Right ventricle myocardium inferior (tissue), 1 donor: Measurements from ENCODE around the gene EYA2. TPM values are rescaled to one million over a fixed set of nuclear protein-coding genes. Genes with fewer than 3 reads are reported as not detected.
A peak's percentile ranks its signal among the peaks of the same experiment; 100 is the strongest.

Experiments
- ATAC-seq: fragments of 200-7000 bp; cut with Tn5 transposase; one replicate; pipeline ENCODE4 v1.9.1; 2020; ENCODE audit warnings: mild to moderate bottlenecking, moderate library complexity
- DNase-seq: peaks from one replicate; pipeline ENCODE4 v3.0.0; 2021; ENCODE audit errors: missing footprints
- intact Hi-C: fragments of 100-400 bp; cut with DNase I; formaldehyde crosslinking; loops from one replicate; pipeline ENCODE4 v1.11.0; 2022
- total RNA-seq: library from RNA; stranded (reverse); fragmentation: NEBNext Ultra II Directional; extraction: Animal tissue kit (Norgen Biotek cat#: 25700); gene quantifications from one replicate; pipeline ENCODE4 v1.2.1, GENCODE V29; 2021
- donor health status: DM: no; HTN: yes; CAD: no; lungs with severe emphysema.

EYA2 gene
- total RNA-seq, 1 donor from 2014 or later: 1.5 TPM

DNA sequence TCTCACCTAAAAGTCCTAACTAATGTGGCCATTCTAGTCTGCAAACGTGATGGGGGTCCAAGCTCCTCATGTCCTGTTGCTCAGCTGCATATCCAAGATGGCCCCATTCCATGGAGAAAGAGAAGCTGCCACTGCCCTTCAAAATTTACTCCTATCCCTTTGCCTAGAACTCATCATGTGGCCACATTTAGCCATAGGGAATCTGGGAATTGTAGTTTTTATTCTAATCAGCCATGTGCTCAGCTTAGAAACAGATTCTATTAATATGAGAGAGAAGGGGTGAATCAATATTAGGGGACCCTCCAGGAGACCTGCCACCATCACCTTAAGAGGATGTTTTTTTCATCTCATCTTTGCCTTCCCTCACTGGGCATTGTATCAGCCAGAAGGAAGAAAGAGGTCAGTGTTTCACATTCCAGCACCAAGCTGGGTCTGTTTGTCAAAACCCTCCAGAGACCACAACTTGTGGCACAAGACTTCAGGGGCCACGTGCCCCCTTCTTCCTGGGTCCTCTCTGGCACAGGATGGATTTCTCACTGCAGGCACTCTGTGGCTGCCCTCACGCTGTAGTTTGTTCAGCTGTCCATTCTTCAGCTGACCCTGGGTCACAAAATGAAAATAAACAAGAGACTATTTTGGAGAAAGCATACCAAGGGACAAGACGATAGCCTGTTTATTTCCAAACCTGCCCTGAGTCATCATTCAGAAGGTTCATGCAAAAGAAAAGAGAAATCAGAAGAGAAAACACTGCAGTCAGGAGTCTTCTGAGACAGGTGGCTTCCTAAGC is 172.0 kb downstream of the EYA2 start:
- DNase-seq (no peak), ATAC-seq (no peak)
- intact Hi-C loops: no loop called here

- intact Hi-C loops: no loop called here
- no peak for DNase-seq
- no peak for ATAC-seq
These were observed 173.1 kb downstream of the EYA2 start for GRCh38 chr20:47067776-47068175.

GRCh38 chr20:47070176-47070575 is 175.5 kb downstream of the EYA2 start:
- DNase-seq: no peak
- intact Hi-C loops: no loop called here
- ATAC-seq: no peak

GRCh38 chr20:47071646-47072185 is 177.1 kb downstream of the EYA2 start:
- intact Hi-C loops: no loop called here
- no peak for DNase-seq
- ATAC-seq: no peak

- ATAC-seq (no peak), DNase-seq (no peak)
- intact Hi-C loops: no loop called here
These were observed 179.3 kb downstream of the EYA2 start for GRCh38 chr20:47073766-47074475.

DNA sequence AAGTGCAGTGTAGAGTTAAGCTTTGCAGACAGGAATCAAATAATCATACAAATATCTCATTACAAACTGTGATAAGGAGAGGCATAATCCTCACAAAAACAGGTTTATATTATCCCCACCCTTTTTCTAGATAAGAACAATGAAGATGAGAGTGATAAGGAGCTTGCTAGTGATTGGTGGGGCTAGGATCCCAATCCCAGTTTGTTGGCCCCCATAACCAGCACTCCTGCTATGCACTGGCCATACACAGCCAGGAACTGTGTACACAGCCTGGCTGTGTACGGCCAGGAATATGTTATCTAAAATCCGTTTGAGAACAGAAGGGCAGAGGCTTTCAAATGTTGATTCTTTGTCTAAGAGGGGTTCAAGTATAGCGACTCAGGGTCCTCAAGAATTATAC is 180.6 kb downstream of the EYA2 start:
- intact Hi-C loops: no loop called here
- ATAC-seq (no peak), DNase-seq (no peak)

- intact Hi-C loops: no loop called here
- DNase-seq (no peak), ATAC-seq (no peak)
These were observed 184.4 kb downstream of the EYA2 start for GRCh38 chr20:47079047-47079446.

DNA sequence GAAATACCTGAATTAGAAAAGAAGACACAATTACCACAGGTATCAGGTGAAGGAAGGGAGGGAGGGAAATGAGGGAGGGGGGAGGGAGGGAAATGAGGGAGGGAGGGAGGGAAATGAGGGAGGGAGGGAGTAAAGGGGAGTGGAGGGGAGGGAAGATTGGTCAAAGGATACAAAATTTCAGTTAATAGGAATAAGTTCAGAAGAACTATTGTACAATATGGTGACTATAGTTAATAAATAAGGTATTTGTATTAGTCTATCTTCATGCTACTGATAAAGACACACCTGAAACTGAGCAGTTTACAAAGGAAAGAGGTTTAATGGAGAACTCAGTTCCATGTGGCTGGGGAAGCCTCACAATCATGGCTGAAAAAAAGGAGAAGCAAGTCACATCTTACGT is 185.7 kb downstream of the EYA2 start:
- ATAC-seq (no peak), DNase-seq (no peak)
- intact Hi-C loops: no loop called here

DNA sequence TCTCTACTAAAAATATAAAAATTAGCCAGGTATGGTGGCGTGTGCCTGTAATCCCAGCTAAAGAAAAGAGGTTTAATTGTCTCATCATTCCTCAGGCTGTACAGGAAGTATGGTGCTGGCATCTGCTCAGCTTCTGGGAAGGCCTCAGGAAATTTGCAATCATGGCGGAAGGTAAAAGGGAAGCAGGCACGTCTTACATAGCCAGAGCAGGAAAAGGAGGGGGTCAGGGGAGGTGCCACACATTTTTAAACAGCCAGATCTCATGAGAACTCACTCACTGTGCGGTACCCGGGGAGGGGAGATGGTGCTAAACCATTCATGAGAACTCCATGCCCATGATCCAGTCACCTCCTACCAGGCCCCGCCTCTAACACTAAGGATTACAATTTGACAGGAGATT is 191.7 kb downstream of the EYA2 start:
- intact Hi-C loops: no loop called here
- DNase-seq (no peak), ATAC-seq (no peak)

DNA sequence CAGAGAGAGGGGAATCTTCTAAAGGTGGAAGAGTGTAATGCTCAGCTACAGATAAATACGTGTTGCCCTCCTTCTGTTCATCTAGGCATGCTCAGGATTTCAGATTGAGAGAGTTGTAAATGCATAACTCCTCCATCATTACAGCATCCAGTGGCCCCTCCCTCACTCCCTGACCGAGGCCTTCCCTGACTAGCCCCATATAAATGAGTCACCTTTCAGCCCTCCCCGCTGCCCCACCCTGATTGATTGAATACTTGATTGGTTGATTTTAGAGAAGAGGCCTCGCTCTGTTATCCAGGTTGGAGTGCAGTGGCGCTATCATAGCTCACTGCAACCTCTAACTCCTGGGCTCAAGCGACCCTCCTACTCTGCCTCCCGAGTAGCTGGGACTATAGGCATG is 193.7 kb downstream of the EYA2 start:
- intact Hi-C loops: no loop called here
- DNase-seq: no peak
- no peak for ATAC-seq

GRCh38 chr20:47089151-47089550 is 194.5 kb downstream of the EYA2 start:
- intact Hi-C loops: no loop called here
- DNase-seq: no peak
- ATAC-seq: no peak

DNA sequence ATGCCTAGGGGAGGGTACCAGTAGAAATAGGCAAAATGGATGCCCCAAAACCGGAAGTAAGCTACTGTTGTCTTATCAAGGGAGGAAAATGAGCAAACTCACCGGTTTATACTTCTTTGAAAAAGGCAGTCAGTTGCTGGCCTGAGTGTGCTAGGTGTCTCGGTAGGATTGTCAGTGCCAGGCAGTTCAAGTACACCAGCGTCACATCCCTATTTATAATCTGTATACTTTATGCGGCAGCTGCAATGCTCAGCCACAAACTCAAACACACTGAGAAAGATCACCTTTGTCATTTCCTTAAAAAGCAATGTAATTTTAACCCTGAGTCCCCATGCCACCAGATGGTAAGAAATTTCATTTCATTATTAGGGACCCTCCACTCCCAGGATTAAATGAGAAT is 196.2 kb downstream of the EYA2 start:
- ATAC-seq: no peak
- no peak for DNase-seq
- intact Hi-C loops: no loop called here

DNA sequence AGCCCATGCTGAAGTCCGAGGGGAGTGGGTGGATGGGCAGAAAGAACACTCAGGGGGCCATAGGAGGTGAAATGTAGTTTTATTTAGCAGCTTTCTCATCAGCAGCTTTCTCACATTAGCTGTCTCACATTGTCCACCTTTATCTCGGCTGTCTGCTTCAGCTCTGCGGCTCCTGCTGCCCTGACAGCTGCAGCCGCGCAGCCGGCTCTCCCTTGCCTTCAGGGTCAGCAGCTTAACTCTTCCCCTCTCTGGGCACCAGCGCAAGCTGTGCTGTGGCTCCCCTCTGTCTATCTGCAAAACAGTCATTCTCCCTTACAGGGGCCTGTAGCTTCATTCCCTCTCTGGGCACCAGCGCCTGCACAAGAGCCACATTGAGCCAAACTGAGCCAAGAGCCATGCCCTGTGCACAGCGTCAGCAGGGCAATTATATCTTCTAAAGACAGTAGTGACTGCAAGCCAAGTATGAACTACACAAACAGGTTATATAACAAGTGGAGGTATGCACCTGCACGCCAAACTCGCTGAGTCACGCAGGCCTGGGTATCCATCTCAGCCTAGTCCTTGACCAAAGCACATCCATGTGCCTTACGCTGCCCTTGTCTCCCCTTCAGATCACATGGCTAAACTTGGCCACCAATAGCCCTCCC is 198.8 kb downstream of the EYA2 start:
- intact Hi-C loops: no loop called here
- no peak for ATAC-seq
- DNase-seq: no peak

DNA sequence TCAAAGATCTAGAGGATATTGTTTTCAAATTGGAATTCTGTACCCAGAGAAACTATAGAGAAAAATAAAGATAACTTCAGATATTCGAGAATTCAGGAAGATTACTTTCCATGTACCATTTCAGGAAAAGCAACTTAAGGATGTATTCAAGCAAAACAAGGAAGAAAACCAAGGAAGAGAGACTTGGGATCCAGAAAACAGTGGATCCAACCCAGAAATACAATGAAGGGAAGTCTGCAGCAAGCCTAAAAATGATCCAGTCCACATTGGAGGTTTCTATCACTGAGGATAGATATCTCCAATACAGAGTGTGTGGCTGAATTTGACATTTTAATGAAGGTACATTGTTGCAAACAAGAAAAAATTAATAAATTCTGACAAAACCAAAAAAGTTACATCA is 201.0 kb downstream of the EYA2 start:
- DNase-seq (no peak), ATAC-seq (no peak)
- intact Hi-C loops: no loop called here

- no peak for ATAC-seq
- intact Hi-C loops: no loop called here
- DNase-seq: no peak
These were observed 203.3 kb downstream of the EYA2 start for GRCh38 chr20:47097691-47098622.

- DNase-seq: no peak
- intact Hi-C loops: no loop called here
- ATAC-seq: no peak
These were observed 204.4 kb downstream of the EYA2 start for GRCh38 chr20:47099093-47099492.

- intact Hi-C loops: no loop called here
- no peak for DNase-seq
- peak; percentile 77 for ATAC-seq
These were observed 205.3 kb downstream of the EYA2 start for GRCh38 chr20:47099825-47100441.

DNA sequence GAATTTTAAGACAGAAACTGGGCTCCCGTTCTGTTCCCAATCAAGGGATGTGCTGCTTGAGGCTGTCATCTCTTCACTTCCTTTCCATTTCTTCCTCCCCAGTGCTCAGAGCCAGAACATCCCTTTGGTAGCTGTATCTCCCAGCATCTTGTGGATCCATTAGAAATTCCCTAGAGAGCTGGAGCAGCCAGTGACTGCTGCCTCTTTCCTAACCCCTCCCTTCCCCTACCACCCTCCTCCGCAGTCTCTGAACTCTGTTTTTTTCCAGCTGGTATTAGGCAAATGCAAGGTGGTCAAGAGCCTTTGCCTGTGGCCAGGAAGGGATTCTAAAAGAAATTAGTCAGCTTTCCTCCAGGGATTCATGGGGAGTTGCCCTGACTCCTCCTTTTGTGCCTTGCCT is 208.0 kb downstream of the EYA2 start:
- intact Hi-C loops: no loop called here
- DNase-seq (no peak), ATAC-seq (peak; percentile 75)
